Activated CD8-positive, alpha-beta T cell treated with anti-CD3 and anti-CD28 coated beads, Interleukin-2, amount 10 ng/mL, durations not matched to agents 7 days and 5 days (primary cell): ENCODE data around the gene OR1I1. TPM values are rescaled to one million over a fixed set of nuclear protein-coding genes. Genes with fewer than 3 reads are reported as not detected.

Experiments used
- ATAC-seq: fragments of 150-1000 bp; cut with Tn5 transposase; one replicate; pipeline ENCODE4 v1.10.0; 2021; ENCODE audit warnings: moderate library complexity
- CTCF ChIA-PET: fragments of 350-600 bp; sonication (Branson Sonifier 250); formaldehyde crosslinking; loops from one replicate; lab custom pipeline; 2021; ENCODE audit warnings: antibody characterized with exemption; lab: Charles Lee
- POLR2A ChIA-PET: fragments of 350-600 bp; sonication (Branson Sonifier 250); formaldehyde crosslinking; loops from one replicate; lab custom pipeline; 2021; ENCODE audit warnings: antibody characterized with exemption; lab: Charles Lee
- DNase-seq: peaks from one replicate; pipeline ENCODE4 v3.0.0-alpha.2; 2020
- H3K27ac Mint-ChIP-seq: one replicate; pipeline ENCODE4 v1.8.0; 2021; ENCODE audit warnings: mild to moderate bottlenecking, mixed read lengths
- H3K27me3 Mint-ChIP-seq: one replicate; pipeline ENCODE4 v1.8.0; 2021; ENCODE audit warnings: low read depth, mixed read lengths
- H3K36me3 Mint-ChIP-seq: one replicate; pipeline ENCODE4 v1.8.0; 2021; ENCODE audit warnings: low read depth, mixed read lengths
- H3K4me1 Mint-ChIP-seq: one replicate; pipeline ENCODE4 v1.8.0; 2021; ENCODE audit warnings: low read depth, mixed read lengths
- H3K4me3 Mint-ChIP-seq: one replicate; pipeline ENCODE4 v1.8.0; 2021; ENCODE audit warnings: mild to moderate bottlenecking, mixed read lengths
- H3K9me3 Mint-ChIP-seq: one replicate; pipeline ENCODE4 v1.8.0; 2022; ENCODE audit warnings: mixed read lengths; ENCODE audit not compliant: insufficient read depth
- total RNA-seq, 2 experiments: library from RNA; stranded (reverse); gene quantifications; one replicate each; pipeline ENCODE4 v1.2.3, GENCODE V29; 2021

The OR1I1 gene
- total RNA-seq, 2 experiments from 2014 or later, result not detected

DNA sequence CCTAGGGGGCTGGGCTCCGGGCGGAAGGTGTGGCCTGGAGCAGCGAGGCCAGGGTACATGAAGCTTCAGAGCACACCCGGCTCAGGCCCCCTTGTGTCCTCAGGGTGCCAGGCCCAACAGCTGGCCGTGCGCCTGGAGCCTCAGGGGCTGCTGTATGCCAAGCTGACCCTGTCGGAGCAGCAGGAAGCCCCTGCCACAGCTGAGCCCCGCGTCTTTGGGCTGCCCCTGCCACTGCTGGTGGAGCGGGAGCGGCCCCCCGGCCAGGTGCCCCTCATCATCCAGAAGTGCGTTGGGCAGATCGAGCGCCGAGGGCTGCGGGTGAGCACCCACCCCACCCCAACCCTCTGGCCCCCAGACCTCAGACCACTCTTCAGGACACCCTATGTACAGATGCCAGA lies 28.4 kb downstream of the OR1I1 start:
- no peaks in the 10 kb centered on the region for H3K9me3 Mint-ChIP-seq
- peaks cover 14% of the 10 kb centered on the region for H3K4me1 Mint-ChIP-seq
- no peak overlapping the region for H3K4me3 Mint-ChIP-seq

DNA sequence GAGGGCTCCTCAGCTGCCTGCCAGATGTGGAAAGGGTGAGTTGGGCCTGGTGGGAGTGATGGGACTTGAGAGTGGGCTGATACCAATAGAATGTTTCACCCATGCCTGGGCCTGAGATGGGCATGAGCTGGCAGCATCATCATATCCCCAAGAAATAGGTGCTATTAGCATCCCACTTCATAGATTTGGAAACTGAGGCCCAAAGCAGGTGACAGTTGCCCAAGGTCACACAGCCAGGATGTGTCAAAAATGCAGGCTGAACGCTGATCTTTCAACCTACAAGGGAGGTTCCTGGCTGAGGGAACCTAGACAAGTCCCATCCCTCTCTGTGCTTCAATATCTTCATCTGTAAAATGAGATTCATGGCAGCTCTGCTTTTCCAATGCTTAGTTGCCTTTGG lies 29.7 kb downstream of the OR1I1 start:
- peaks cover 14% of the 10 kb centered on the region for H3K36me3 Mint-ChIP-seq
- peaks cover 9% of the 10 kb centered on the region for H3K4me1 Mint-ChIP-seq
- ChIA-PET POLR2A (interaction anchor here (1.3 kb wide), 1 partner anchor 14 kb away, joined by 3 read pairs; a partner anchor contains a TSS), CTCF (interaction anchor here (4.6 kb wide), 1 partner anchor 11 kb away, joined by 22 read pairs; no protein-coding TSS in a partner anchor)
- ATAC-seq (no peak), DNase-seq (no peak)
- no peak overlapping the region for H3K27ac Mint-ChIP-seq
- H3K9me3 Mint-ChIP-seq, result no peaks in the 10 kb centered on the region
- H3K4me3 Mint-ChIP-seq, result no peak overlapping the region
- peaks cover 9% of the 10 kb centered on the region for H3K27me3 Mint-ChIP-seq

More for the DNA sequence above, 28.4 kb downstream of the OR1I1 start:
- H3K27me3 Mint-ChIP-seq, result peaks cover 16% of the 10 kb centered on the region
- ChIA-PET CTCF (interaction anchor here (0.6 to 4.6 kb wide), 2 partner anchors 9 to 760 kb away, joined by 4 to 22 read pairs; no protein-coding TSS in a partner anchor), POLR2A (no interaction called here)
- ATAC-seq, result no peak
- no peak for DNase-seq
- H3K36me3 Mint-ChIP-seq, result peaks cover 7% of the 10 kb centered on the region
- H3K27ac Mint-ChIP-seq, result no peak overlapping the region

DNA sequence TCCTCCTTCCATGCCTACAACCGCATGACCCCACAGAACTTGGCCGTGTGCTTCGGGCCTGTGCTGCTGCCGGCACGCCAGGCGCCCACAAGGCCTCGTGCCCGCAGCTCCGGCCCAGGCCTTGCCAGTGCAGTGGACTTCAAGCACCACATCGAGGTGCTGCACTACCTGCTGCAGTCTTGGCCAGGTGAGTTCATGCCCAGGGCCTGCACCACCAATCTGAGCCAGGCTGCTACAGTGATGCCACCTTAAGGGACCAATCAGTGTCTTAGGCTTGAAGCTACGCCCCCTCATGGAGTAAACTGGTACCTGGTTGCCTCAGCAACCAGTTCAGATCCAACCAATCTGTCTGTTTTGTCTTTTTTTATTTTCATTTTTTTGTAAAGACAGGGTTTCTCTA lies 30.4 kb downstream of the OR1I1 start:
- ChIA-PET POLR2A (interaction anchor here (1.3 kb wide), 1 partner anchor 14 kb away, joined by 3 read pairs; a partner anchor contains a TSS), CTCF (interaction anchor here (4.6 kb wide), 1 partner anchor 11 kb away, joined by 22 read pairs; no protein-coding TSS in a partner anchor)
- ATAC-seq (no peak), DNase-seq (no peak)
- H3K9me3 Mint-ChIP-seq, result no peaks in the 10 kb centered on the region
- H3K27ac Mint-ChIP-seq, result no peak overlapping the region
- H3K4me3 Mint-ChIP-seq, result no peak overlapping the region
- H3K4me1 Mint-ChIP-seq, result peaks cover 6% of the 10 kb centered on the region
- H3K36me3 Mint-ChIP-seq, result peaks cover 20% of the 10 kb centered on the region
- H3K27me3 Mint-ChIP-seq, result peaks cover 7% of the 10 kb centered on the region

DNA sequence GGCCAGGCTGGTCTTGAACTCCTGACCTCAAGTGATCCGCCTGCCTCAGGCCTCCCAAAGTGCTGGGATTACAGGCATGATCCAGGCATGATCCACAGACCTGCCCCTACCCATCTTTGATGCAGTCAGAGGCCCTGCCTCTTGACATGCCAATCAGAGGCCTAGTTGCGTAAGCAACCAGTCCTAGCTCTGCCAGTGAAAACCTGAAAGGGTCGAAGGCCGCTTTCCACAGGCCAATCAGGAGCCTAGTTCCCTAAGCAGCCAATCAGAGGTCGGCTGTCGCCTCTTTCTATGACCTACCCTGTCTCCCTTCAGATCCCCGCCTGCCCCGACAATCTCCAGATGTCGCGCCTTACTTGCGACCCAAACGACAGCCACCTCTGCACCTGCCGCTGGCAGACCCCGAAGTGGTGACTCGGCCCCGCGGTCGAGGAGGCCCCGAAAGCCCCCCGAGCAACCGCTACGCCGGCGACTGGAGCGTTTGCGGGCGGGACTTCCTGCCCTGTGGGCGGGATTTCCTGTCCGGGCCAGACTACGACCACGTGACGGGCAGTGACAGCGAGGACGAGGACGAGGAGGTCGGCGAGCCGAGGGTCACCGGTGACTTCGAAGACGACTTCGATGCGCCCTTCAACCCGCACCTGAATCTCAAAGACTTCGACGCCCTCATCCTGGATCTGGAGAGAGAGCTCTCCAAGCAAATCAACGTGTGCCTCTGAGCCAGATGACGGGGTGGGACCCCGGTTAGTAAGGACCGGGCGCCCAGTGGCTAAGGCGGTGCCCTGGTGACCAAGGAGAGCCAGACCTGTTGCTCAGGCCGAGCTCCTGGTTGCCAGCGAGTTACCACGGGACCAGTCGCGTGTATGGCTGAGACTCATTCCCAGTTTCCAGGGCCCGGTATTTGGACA lies 31.5 kb downstream of the OR1I1 start:
- Mint-ChIP-seq H3K4me3 (no peak overlapping the region), H3K4me1 (no peaks in the 10 kb centered on the region), H3K36me3 (peaks cover 30% of the 10 kb centered on the region), H3K27ac (no peak overlapping the region), H3K27me3 (no peaks in the 10 kb centered on the region), H3K9me3 (no peaks in the 10 kb centered on the region)
- CTCF ChIA-PET, result interaction anchor here (4.6 kb wide), 1 partner anchor 12 kb away, joined by 22 read pairs; no protein-coding TSS in a partner anchor
- POLR2A ChIA-PET, result interaction anchor here (1.2 kb wide), 2 partner anchors 11 to 12 kb away, joined by 3 to 4 read pairs; no protein-coding TSS in a partner anchor
- DNase-seq, result no peak
- no peak for ATAC-seq

DNA sequence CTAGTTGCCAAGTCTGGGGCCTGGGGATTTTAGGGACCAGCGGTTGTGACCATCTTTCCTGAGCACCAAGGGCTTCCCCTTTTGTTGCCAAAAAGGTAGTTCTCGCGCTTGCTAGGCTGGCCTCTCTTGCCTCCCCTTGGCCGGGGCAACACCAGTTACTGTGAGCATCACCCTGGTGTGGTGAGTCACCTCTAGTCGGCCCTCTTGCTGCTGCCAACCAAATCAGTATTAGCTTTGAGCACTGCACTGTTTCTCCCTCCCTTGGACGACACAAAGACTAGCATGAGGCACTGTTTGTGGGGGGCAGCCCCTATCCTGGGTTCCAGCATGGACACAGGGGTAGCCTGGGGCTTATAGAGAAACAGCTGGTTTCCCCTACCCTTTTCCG lies 32.1 kb downstream of the OR1I1 start:
- Mint-ChIP-seq H3K27ac (no peak overlapping the region), H3K9me3 (no peaks in the 10 kb centered on the region), H3K4me3 (no peak overlapping the region), H3K27me3 (no peaks in the 10 kb centered on the region), H3K36me3 (peaks cover 36% of the 10 kb centered on the region), H3K4me1 (no peaks in the 10 kb centered on the region)
- ATAC-seq (no peak), DNase-seq (no peak)
- ChIA-PET POLR2A (interaction anchor here (1.2 kb wide), 2 partner anchors 10 to 13 kb away, joined by 3 to 4 read pairs; no protein-coding TSS in a partner anchor), CTCF (interaction anchor here (4.6 kb wide), 1 partner anchor 13 kb away, joined by 22 read pairs; no protein-coding TSS in a partner anchor)

DNA sequence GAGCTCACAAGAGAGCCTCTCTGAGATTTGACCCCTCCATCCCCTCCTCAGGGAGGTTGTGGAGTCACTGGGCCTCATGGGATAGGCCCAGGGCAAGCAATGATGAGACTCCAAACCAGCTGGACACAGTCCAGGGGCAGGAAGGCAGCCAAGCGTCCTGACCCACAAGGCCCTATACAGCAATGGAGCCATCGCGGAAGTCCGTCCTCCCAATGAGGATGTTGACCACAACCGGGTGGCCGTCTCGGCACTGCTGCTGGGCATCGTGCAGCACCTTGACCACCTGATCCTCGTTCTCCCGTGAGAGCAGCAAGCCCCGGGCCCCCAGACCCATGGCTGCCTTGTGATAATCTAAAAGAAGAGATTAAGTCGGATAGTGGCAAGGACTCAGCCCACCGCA lies 33.1 kb downstream of the OR1I1 start:
- Mint-ChIP-seq H3K4me3 (no peak overlapping the region), H3K4me1 (no peaks in the 10 kb centered on the region), H3K9me3 (no peaks in the 10 kb centered on the region), H3K27ac (no peak overlapping the region), H3K36me3 (peaks cover 46% of the 10 kb centered on the region), H3K27me3 (no peaks in the 10 kb centered on the region)
- DNase-seq, result no peak
- POLR2A ChIA-PET, result interaction anchor here (1.1 kb wide), 1 partner anchor 10 kb away, joined by 3 read pairs; no protein-coding TSS in a partner anchor
- CTCF ChIA-PET, result interaction anchor here (4.6 kb wide), 1 partner anchor 14 kb away, joined by 22 read pairs; no protein-coding TSS in a partner anchor
- no peak for ATAC-seq

DNA sequence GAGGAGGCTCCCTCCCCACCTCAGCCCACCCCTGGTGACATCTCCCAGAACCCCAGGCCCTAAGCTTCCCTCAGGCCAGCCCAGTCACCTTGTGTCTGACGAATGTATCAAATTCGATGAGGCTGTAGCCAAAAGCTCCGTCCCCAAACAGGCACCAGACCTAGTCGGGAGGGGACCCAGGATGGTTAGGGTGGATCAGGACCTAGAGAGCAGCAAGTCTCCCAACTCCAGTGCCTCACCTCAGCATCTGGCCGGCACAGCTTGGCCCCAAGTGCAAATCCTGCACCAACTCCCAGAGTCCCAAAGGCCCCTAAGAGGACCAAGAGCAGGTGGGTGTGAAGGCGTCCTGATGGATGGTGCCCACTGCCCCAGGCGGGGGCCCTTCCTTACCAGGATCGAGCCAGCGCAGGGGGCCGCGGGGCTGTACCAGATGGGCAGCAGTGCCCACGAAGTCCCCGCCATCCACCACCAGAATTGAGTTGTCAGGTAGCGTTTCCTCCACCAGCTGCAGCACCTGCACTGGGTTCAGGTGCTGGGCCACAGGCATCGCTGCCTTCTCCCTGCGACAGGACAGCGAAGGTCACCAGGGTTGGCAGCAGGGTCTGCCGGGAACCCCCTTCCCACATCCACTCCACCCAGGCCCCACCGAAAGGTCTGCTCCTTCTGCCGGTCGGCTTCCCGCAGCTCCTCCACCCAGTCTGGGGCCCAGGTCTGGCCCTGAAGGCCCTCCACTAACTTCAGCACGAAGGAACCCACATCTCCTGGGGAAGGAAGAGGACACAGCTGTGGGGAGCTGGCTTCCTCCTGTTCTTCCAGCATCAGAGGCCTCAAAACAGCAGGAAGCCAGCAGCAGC lies 34.0 kb downstream of the OR1I1 start:
- H3K4me3 Mint-ChIP-seq, result no peak overlapping the region
- no peaks in the 10 kb centered on the region for H3K4me1 Mint-ChIP-seq
- H3K36me3 Mint-ChIP-seq, result peaks cover 55% of the 10 kb centered on the region
- CTCF ChIA-PET, result no interaction called here
- H3K27ac Mint-ChIP-seq, result no peak overlapping the region
- DNase-seq, result no peak
- ATAC-seq, result no peak
- POLR2A ChIA-PET, result interaction anchor here (1.1 kb wide), 1 partner anchor 9 kb away, joined by 3 read pairs; no protein-coding TSS in a partner anchor
- H3K27me3 Mint-ChIP-seq, result no peaks in the 10 kb centered on the region
- no peaks in the 10 kb centered on the region for H3K9me3 Mint-ChIP-seq

DNA sequence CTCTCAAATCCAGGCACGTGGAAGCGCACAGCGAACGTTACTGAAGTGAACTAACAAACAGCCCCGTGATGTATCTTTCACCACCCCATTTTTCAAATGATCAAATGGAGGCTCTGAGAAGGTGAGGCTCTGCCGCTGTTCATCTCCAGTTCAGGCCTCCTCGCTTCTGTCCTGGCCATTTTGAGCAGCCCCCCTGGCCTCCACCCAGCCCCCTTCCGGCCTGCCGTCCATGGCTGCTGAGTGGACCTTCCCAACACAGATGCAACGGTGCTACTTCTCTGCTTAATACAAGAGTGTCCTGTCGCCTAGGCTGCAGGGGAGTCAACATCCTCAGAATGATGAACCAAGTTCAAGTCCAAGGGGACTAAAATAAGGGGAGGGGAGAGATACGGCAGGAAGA lies 34.8 kb downstream of the OR1I1 start:
- ChIA-PET POLR2A (no interaction called here), CTCF (no interaction called here)
- Mint-ChIP-seq H3K27ac (no peak overlapping the region), H3K4me1 (no peaks in the 10 kb centered on the region), H3K36me3 (peaks cover 61% of the 10 kb centered on the region), H3K27me3 (no peaks in the 10 kb centered on the region), H3K9me3 (no peaks in the 10 kb centered on the region), H3K4me3 (no peak overlapping the region)
- ATAC-seq (no peak), DNase-seq (no peak)

DNA sequence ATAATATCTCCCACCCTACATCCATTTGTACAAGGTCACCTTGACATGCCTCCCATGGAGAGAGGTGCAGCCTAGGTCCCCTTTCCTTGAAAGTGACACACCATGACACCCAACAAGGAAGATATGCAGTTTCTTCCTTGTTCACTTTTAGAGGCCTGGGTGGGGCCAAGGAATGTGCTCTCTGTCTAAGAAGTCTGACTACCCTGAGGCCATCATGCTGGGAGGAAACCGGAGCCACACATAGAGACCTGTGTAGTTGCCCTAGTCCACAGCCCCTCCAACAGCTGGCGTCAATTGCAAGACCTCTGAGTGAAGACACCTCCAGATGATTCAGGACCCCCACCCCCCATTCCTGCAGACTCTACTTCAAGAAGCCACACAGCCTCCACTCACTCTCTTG lies 36.2 kb downstream of the OR1I1 start:
- Mint-ChIP-seq H3K27me3 (no peaks in the 10 kb centered on the region), H3K9me3 (no peaks in the 10 kb centered on the region), H3K4me3 (no peak overlapping the region), H3K36me3 (peaks cover 71% of the 10 kb centered on the region), H3K4me1 (peaks cover 2% of the 10 kb centered on the region), H3K27ac (no peak overlapping the region)
- ChIA-PET CTCF (no interaction called here), POLR2A (no interaction called here)
- no peak for ATAC-seq
- DNase-seq, result no peak

DNA sequence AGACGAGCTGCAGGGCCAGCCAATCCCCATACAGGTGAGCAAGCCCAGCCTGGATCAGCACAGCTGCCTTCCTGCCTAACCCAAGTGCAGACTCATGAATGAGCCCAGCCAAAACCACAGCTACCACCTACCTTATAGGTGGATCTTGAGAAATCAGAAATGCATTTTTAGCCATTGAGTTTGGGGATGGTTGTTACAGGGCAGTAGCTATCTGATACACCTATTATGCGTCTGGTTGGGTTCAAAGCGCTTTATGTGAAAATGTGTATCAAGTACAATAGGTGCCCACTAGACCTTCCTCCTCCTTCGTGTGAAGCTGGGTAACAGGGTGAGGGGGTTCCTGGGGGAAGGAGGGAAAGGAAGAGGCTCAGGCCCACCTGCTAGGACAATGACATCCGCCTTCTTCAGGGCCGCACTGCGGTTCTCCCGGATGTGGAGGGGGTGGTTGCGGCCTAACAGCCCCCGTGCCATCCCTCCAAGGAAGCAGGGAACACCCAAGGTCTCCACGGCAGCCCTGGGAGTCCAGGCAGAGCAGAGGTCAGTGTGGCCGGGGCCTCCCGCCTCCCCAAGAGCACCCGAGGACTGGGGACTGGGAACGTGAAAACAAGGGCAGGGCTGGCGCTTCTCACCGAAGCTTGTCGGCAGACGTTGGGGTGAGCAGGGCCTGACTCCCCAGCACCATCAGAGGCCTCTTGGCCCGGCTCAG lies 36.9 kb downstream of the OR1I1 start:
- ChIA-PET CTCF (no interaction called here), POLR2A (no interaction called here)
- Mint-ChIP-seq H3K27me3 (no peaks in the 10 kb centered on the region), H3K4me1 (peaks cover 6% of the 10 kb centered on the region), H3K9me3 (no peaks in the 10 kb centered on the region), H3K27ac (no peak overlapping the region), H3K36me3 (peaks cover 72% of the 10 kb centered on the region), H3K4me3 (no peak overlapping the region)
- DNase-seq, result no peak
- ATAC-seq, result no peak
